Fibroblast of lung (primary cell): ENCODE measurements around the gene TRIM37. TPM values are rescaled to one million over a fixed set of nuclear protein-coding genes. Genes with fewer than 3 reads are reported as not detected.

Experiments
- DNase-seq, 2 donors: peaks; one replicate each; pipeline versions ENCODE4 v3.0.0 to v3.0.0-alpha.2; 2010; ENCODE audit warnings: low read depth in 2 of 2
- H2AFZ ChIP-seq: 2 replicates; pipeline ENCODE4 v1.5.1; 2012; ENCODE audit warnings: low read length, control low read depth, inconsistent platforms
- H3K27ac ChIP-seq: 2 replicates; pipeline ENCODE4 v1.5.1; 2011; ENCODE audit warnings: low read length, control low read depth; ENCODE audit not compliant: insufficient read depth
- H3K27me3 ChIP-seq: 2 replicates; pipeline ENCODE4 v1.5.1; 2011; ENCODE audit warnings: mild to moderate bottlenecking, low read length; ENCODE audit not compliant: control insufficient read depth, insufficient read depth
- H3K36me3 ChIP-seq: 2 replicates; pipeline ENCODE4 v1.5.1; 2011; ENCODE audit warnings: low read length; ENCODE audit not compliant: control insufficient read depth, insufficient read depth
- H3K4me1 ChIP-seq: 2 replicates; pipeline ENCODE4 v1.5.1; 2011; ENCODE audit warnings: low read length; ENCODE audit not compliant: control insufficient read depth, insufficient read depth; ENCODE audit errors: extremely low read depth
- H3K4me2 ChIP-seq: 2 replicates; pipeline ENCODE4 v1.5.1; 2011; ENCODE audit warnings: low read length, control low read depth; ENCODE audit not compliant: insufficient read depth; ENCODE audit errors: extremely low read depth
- H3K4me3 ChIP-seq, 4 experiments: fragments of 200-600 bp in 1 of 4; sonication (generic) in 1 of 4; replicated peaks in 1 of 4; 2 replicates each; pipeline ENCODE4 v1.5.1; 2011 to 2016; ENCODE audit warnings: low read length in 4 of 4, low read depth in 3 of 4, mild to moderate bottlenecking in 3 of 4, control low read depth in 2 of 4, inconsistent platforms in 1 of 4, mixed read lengths in 1 of 4; ENCODE audit not compliant: insufficient read depth in 1 of 4; ENCODE audit errors: control extremely low read depth in 1 of 4
- H3K79me2 ChIP-seq: 2 replicates; pipeline ENCODE4 v1.5.1; 2012; ENCODE audit warnings: mild to moderate bottlenecking, low read length, inconsistent platforms; ENCODE audit not compliant: control insufficient read depth, insufficient read depth
- H3K9ac ChIP-seq: 2 replicates; pipeline ENCODE4 v1.5.1; 2011; ENCODE audit warnings: mild to moderate bottlenecking, low read length, control low read depth; ENCODE audit not compliant: insufficient read depth
- H3K9me3 ChIP-seq: 2 replicates; pipeline ENCODE4 v1.5.1; 2012; ENCODE audit warnings: low read depth, low read length; ENCODE audit not compliant: control insufficient read depth, insufficient read depth
- H4K20me1 ChIP-seq: 2 replicates; pipeline ENCODE4 v1.5.1; 2011; ENCODE audit warnings: low read length; ENCODE audit not compliant: control insufficient read depth, insufficient read depth; ENCODE audit errors: extremely low read depth
- CTCF ChIP-seq, 2 donors: IDR thresholded peaks in 1 of 2; conservative IDR thresholded peaks in 1 of 2; 1 replicate in 1 of 2; 2 replicates in 1 of 2; pipeline ENCODE4 v1.5.1; 2011 to 2012; ENCODE audit warnings: low read length in 2 of 2, control low read depth in 1 of 2, inconsistent platforms in 1 of 2, low read depth in 1 of 2, mild to moderate bottlenecking in 1 of 2
- EZH2 ChIP-seq: IDR thresholded peaks from 2 replicates; pipeline ENCODE4 v1.5.1; 2012; ENCODE audit warnings: low read length, control low read depth, mild to moderate bottlenecking; ENCODE audit errors: missing control alignments
- polyA plus RNA-seq, 2 donors: library from polyadenylated mRNA; depleted of rRNA in 1 of 2; stranded (reverse) in 1 of 2; unstranded in 1 of 2; fragments of >200 nt; gene quantifications; 2 replicates each; pipeline ENCODE4 v1.2.1, GENCODE V29; 2011 to 2012; ENCODE audit warnings: missing spikeins in 1 of 2
- total RNA-seq: library from RNA; depleted of rRNA; stranded (reverse); fragments of >200 nt; gene quantifications from 2 replicates; pipeline ENCODE4 v1.2.1, GENCODE V29; 2014

The TRIM37 gene
- total and polyA plus RNA-seq, 2 donors (not counting 1 experiment from before 2014, with no cell fraction given), result 29.3 to 55.3 TPM

GRCh38 chr17:59129814-59130213, 23.1 kb upstream of the TRIM37 start:
- Histone ChIP-seq H3K27ac (no peak overlapping the region), H3K36me3 (no peaks in the 10 kb centered on the region), H3K4me3 (no peak overlapping the region), H3K9me3 (no peaks in the 10 kb centered on the region), H3K27me3 (no peaks in the 10 kb centered on the region), H3K4me2 (no peak overlapping the region), H4K20me1 (no peaks in the 10 kb centered on the region), H3K4me1 (no peaks in the 10 kb centered on the region), H2AFZ (no peak overlapping the region), H3K9ac (no peak overlapping the region), H3K79me2 (peaks cover 34% of the 10 kb centered on the region)
- no peak for DNase-seq
- TF ChIP-seq EZH2 (no peak), CTCF (conservative IDR thresholded peaks at IDR 0.05 in 1 of 2, IDR thresholded peaks at IDR 0.05 in 1 of 2; ENCODE audit: low read depth in 1 of 2, low read length in 2 of 2) (no peak)

GRCh38 chr17:59126809-59127417, 20.2 kb upstream of the TRIM37 start:
- no peaks in the 10 kb centered on the region for H3K36me3 ChIP-seq
- H4K20me1 ChIP-seq, result no peaks in the 10 kb centered on the region
- no peaks in the 10 kb centered on the region for H3K9me3 ChIP-seq
- H2AFZ ChIP-seq, result no peak overlapping the region
- no peak for TF ChIP-seq CTCF (conservative IDR thresholded peaks at IDR 0.05 in 1 of 2, IDR thresholded peaks at IDR 0.05 in 1 of 2; ENCODE audit: low read depth in 1 of 2, low read length in 2 of 2)
- no peak for TF ChIP-seq EZH2
- no peak overlapping the region for H3K27ac ChIP-seq
- no peak overlapping the region for H3K4me2 ChIP-seq
- H3K27me3 ChIP-seq, result no peaks in the 10 kb centered on the region
- H3K79me2 ChIP-seq, result peaks cover 16% of the 10 kb centered on the region
- H3K4me1 ChIP-seq, result no peaks in the 10 kb centered on the region
- no peak overlapping the region for H3K9ac ChIP-seq
- H3K4me3 ChIP-seq, result no peak overlapping the region
- DNase-seq, result no peak

- H3K36me3 ChIP-seq, result no peaks in the 10 kb centered on the region
- no peaks in the 10 kb centered on the region for H3K9me3 ChIP-seq
- no peaks in the 10 kb centered on the region for H3K4me1 ChIP-seq
- TF ChIP-seq CTCF (conservative IDR thresholded peaks at IDR 0.05 in 1 of 2, IDR thresholded peaks at IDR 0.05 in 1 of 2; ENCODE audit: low read depth in 1 of 2, low read length in 2 of 2) (no peak), EZH2 (no peak)
- DNase-seq, result no peak
- no peak overlapping the region for H3K9ac ChIP-seq
- H2AFZ ChIP-seq, result no peak overlapping the region
- no peak overlapping the region for H3K4me3 ChIP-seq
- peaks cover 9% of the 10 kb centered on the region for H3K79me2 ChIP-seq
- H3K27me3 ChIP-seq, result no peaks in the 10 kb centered on the region
- no peak overlapping the region for H3K27ac ChIP-seq
- H3K4me2 ChIP-seq, result no peak overlapping the region
- no peaks in the 10 kb centered on the region for H4K20me1 ChIP-seq
Measured at GRCh38 chr17:59124665-59125064, 18.0 kb upstream of the TRIM37 start.
